ENCODE results near the gene GALNT9.
"Not testable (repeated sequence)": the region's sequence is repeated elsewhere in the genome, so short reads cannot be mapped to it uniquely, and the experiment has no call there.

Gene GALNT9

GRCh38 chr12:132228476-132229192, 100.8 kb downstream of the GALNT9 start:
- no peak for DNase-seq

GRCh38 chr12:132227782-132228475, 101.5 kb downstream of the GALNT9 start:
- no peak for DNase-seq

GRCh38 chr12:132227118-132227517, 102.3 kb downstream of the GALNT9 start:
- DNase-seq: no peak

- DNase-seq: no peak
These were observed 102.8 kb downstream of the GALNT9 start for GRCh38 chr12:132226604-132227003.

GRCh38 chr12:132225214-132225613, 104.2 kb downstream of the GALNT9 start:
- DNase-seq: no peak

GRCh38 chr12:132224484-132224883, 104.9 kb downstream of the GALNT9 start:
- no peak for DNase-seq

GRCh38 chr12:132222808-132223173, 106.6 kb downstream of the GALNT9 start:
- DNase-seq: no peak

GRCh38 chr12:132222096-132222807, 107.1 kb downstream of the GALNT9 start:
- DNase-seq: peak; percentile 6

GRCh38 chr12:132219761-132220160, 109.6 kb downstream of the GALNT9 start:
- DNase-seq: not testable (repeated sequence)

- no peak for DNase-seq
These were observed 110.1 kb downstream of the GALNT9 start for GRCh38 chr12:132219323-132219722.

GRCh38 chr12:132218915-132219314, 110.5 kb downstream of the GALNT9 start:
- peak; percentile 29 for DNase-seq

- no peak for DNase-seq
These were observed 110.9 kb downstream of the GALNT9 start for GRCh38 chr12:132218527-132218875.

GRCh38 chr12:132217800-132218526, 111.4 kb downstream of the GALNT9 start:
- DNase-seq: no peak

- DNase-seq: no peak
These were observed 112.0 kb downstream of the GALNT9 start for GRCh38 chr12:132217371-132217770.

- no peak for DNase-seq
These were observed 112.9 kb downstream of the GALNT9 start for GRCh38 chr12:132216354-132216987.

- no peak for DNase-seq
These were observed 113.9 kb downstream of the GALNT9 start for GRCh38 chr12:132215299-132215989.

- DNase-seq: no peak
These were observed 114.5 kb downstream of the GALNT9 start for GRCh38 chr12:132214891-132215290.

- DNase-seq: no peak
These were observed 115.3 kb downstream of the GALNT9 start for GRCh38 chr12:132214161-132214476.

GRCh38 chr12:132213359-132214160, 115.8 kb downstream of the GALNT9 start:
- DNase-seq: no peak

- no peak for DNase-seq
These were observed 117.6 kb downstream of the GALNT9 start for GRCh38 chr12:132211816-132212215.

- no peak for DNase-seq
These were observed 118.1 kb downstream of the GALNT9 start for GRCh38 chr12:132211326-132211725.

All from activated T-cell treated with anti-CD3 and anti-CD28 coated beads for 4 hours (primary cell).